Thoracic aorta (tissue), 2 donors: ENCODE results near the gene KLHL29. TPM values are rescaled to one million over a fixed set of nuclear protein-coding genes. Genes with fewer than 3 reads are reported as not detected.

Source experiments
- ATAC-seq: fragments of 150-250 bp; one replicate; pipeline ENCODE4 v1.8.0; 2017; ENCODE audit warnings: low read depth; ENCODE audit not compliant: insufficient number of reproducible peaks, low FRiP score
- DNase-seq: peaks from one replicate; pipeline ENCODE4 v3.0.0-alpha.2; 2020; ENCODE audit warnings: low spot score
- H3K27ac ChIP-seq, 2 donors: fragments of 200-600 bp; sonication (generic); 1 replicate in 1 of 2; 2 replicates in 1 of 2; pipeline ENCODE4 v1.5.1; 2016; ENCODE audit warnings: mild to moderate bottlenecking in 2 of 2, moderate library complexity in 2 of 2
- H3K27me3 ChIP-seq: fragments of 200-600 bp; sonication (generic); replicated peaks from 2 replicates; pipeline ENCODE4 v1.6.0; 2016; ENCODE audit warnings: mild to moderate bottlenecking; ENCODE audit not compliant: insufficient read depth
- H3K36me3 ChIP-seq: fragments of 200-600 bp; sonication (generic); one replicate; pipeline ENCODE4 v1.5.1; 2016
- H3K4me1 ChIP-seq, 2 donors: fragments of 200-600 bp; sonication (generic); 1 replicate in 1 of 2; 2 replicates in 1 of 2; pipeline versions ENCODE4 v1.5.1 to v1.6.0; 2016; ENCODE audit warnings: low read depth in 2 of 2, mild to moderate bottlenecking in 1 of 2; ENCODE audit not compliant: control insufficient read depth in 1 of 2
- H3K4me3 ChIP-seq: fragments of 200-600 bp; sonication (generic); 2 replicates; pipeline ENCODE4 v1.5.1; 2016; ENCODE audit warnings: mild to moderate bottlenecking
- H3K9me3 ChIP-seq: fragments of 200-600 bp; sonication (generic); 2 replicates; pipeline ENCODE4 v1.5.1; 2016
- total RNA-seq, 2 donors: library from RNA; depleted of rRNA; stranded (reverse); fragments of >200 nt; gene quantifications; one replicate each; pipeline versions ENCODE4 v1.1.0 to v1.2.3, GENCODE V29; 2016
- TF ChIP-seq, protein P1 (sequence below): fragments of 200-600 bp; sonication (generic); IDR thresholded peaks from one replicate; pipeline ENCODE4 v1.5.1; 2019; ENCODE audit warnings: antibody characterized with exemption

Gene KLHL29
- total RNA-seq = 10 to 100 TPM; 18.5 to 24.4 TPM

- ATAC-seq (peak; percentile 41), DNase-seq (no peak)
- peak within 1 kb of the TSS; percentile 88 for H3K4me3 ChIP-seq
- H3K4me1 ChIP-seq = peaks cover 2 to 20% of the 10 kb centered on the region in 2 donors
- no peaks in the 10 kb centered on the region for H3K9me3 ChIP-seq
- H3K27me3 ChIP-seq = no peaks in the 10 kb centered on the region
- TF ChIP-seq, protein P1, sequence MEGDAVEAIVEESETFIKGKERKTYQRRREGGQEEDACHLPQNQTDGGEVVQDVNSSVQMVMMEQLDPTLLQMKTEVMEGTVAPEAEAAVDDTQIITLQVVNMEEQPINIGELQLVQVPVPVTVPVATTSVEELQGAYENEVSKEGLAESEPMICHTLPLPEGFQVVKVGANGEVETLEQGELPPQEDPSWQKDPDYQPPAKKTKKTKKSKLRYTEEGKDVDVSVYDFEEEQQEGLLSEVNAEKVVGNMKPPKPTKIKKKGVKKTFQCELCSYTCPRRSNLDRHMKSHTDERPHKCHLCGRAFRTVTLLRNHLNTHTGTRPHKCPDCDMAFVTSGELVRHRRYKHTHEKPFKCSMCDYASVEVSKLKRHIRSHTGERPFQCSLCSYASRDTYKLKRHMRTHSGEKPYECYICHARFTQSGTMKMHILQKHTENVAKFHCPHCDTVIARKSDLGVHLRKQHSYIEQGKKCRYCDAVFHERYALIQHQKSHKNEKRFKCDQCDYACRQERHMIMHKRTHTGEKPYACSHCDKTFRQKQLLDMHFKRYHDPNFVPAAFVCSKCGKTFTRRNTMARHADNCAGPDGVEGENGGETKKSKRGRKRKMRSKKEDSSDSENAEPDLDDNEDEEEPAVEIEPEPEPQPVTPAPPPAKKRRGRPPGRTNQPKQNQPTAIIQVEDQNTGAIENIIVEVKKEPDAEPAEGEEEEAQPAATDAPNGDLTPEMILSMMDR = no peak
- H3K36me3 ChIP-seq = no peaks in the 10 kb centered on the region
- peak within 1 kb of the TSS; percentile 66 to 75 for H3K27ac ChIP-seq
Measured at GRCh38 chr2:23384551-23385343, at the start of gene KLHL29. KLHL29 (plus strand) TSS chr2:23385179; CDS start chr2:23562197, 177,018 bp downstream.

- Histone ChIP-seq H3K4me1 (no peaks in the 10 kb centered on the region), H3K27me3 (no peaks in the 10 kb centered on the region), H3K9me3 (no peaks in the 10 kb centered on the region), H3K36me3 (no peaks in the 10 kb centered on the region), H3K4me3 (no peak overlapping the region), H3K27ac (no peak overlapping the region)
- ATAC-seq = no peak
- no peak for DNase-seq
- TF ChIP-seq, protein P1 = no peak
Measured at GRCh38 chr2:23335550-23335949, 49.4 kb upstream of the KLHL29 start.

GRCh38 chr2:23342075-23342474 lies 42.9 kb upstream of the KLHL29 start:
- H3K27me3 ChIP-seq = no peaks in the 10 kb centered on the region
- TF ChIP-seq, protein P1 = no peak
- H3K4me1 ChIP-seq = no peaks in the 10 kb centered on the region
- no peak overlapping the region for H3K27ac ChIP-seq
- H3K36me3 ChIP-seq = no peaks in the 10 kb centered on the region
- DNase-seq = no peak
- H3K9me3 ChIP-seq = no peaks in the 10 kb centered on the region
- no peak overlapping the region for H3K4me3 ChIP-seq
- ATAC-seq = no peak

DNA sequence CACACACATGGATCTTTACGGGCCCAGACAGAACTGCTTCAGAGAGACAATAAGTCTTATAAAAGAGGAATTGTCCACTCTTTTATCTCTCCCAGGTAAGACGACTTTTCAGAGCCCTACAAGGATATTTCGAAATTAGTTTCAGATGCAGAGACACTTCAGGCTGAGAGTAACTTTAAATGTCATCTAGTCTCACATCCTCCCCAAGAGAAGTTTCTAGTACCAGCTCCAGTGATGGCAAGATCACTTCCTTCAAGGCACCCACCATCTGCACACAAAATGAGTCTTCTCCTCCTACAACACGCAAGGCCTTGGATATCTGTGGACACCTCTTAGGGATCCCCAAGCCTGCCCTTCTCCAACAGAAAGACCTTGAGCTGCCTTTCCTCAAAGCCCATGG lies 39.0 kb upstream of the KLHL29 start:
- DNase-seq (no peak), ATAC-seq (no peak)
- Histone ChIP-seq H3K36me3 (no peaks in the 10 kb centered on the region), H3K9me3 (no peaks in the 10 kb centered on the region), H3K4me1 (no peaks in the 10 kb centered on the region), H3K27me3 (no peaks in the 10 kb centered on the region), H3K27ac (no peak overlapping the region), H3K4me3 (no peak overlapping the region)
- TF ChIP-seq, protein P1 = no peak

DNA sequence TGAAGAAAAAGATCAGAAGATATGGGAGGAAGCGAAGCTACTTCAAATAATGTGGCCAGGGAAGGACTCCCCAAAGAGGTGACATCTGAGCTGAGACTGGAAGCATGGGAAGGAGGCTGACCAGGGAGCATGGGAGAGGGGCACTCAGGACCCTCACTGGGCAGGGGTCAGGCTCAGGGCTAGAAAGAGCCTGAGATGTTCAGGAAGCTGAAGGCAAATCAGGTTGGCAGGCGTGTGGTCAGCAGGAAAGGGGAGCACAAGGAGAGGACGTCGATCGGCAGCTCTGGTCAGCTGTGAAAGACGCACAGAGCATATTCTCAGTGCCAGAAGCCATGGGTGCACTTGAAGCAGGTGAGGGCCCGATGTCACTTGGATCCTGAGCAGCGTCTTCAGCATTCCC lies 38.2 kb upstream of the KLHL29 start:
- H3K4me3 ChIP-seq = no peak overlapping the region
- no peaks in the 10 kb centered on the region for H3K27me3 ChIP-seq
- no peak for ATAC-seq
- TF ChIP-seq, protein P1 = no peak
- H3K4me1 ChIP-seq = peaks cover 3 to 6% of the 10 kb centered on the region in 2 donors
- H3K36me3 ChIP-seq = no peaks in the 10 kb centered on the region
- no peak overlapping the region for H3K27ac ChIP-seq
- H3K9me3 ChIP-seq = no peaks in the 10 kb centered on the region
- DNase-seq = no peak
